Measurements from ENCODE around the gene DPP6.

DNA sequence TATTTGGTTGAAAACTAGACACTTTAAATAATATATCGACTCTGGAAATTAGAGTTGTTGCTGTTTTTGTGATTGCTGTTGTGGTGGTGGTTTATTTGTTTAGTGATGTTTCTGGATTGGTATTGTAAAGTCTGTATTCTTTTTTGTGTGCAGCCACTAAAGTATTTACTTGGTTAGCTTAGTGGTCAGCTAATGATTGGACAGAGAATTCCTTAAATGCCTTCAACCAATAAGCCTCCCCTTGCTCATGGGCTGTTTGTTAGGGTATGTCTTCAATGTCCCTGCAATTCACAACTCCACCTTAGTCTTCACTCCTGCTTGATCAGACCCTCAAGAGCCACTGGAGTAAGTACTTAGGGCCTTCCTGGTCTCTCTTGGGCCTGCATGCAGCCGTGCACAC lies 879.7 kb downstream of the DPP6 start:
- TF ChIP-seq, protein P1, sequence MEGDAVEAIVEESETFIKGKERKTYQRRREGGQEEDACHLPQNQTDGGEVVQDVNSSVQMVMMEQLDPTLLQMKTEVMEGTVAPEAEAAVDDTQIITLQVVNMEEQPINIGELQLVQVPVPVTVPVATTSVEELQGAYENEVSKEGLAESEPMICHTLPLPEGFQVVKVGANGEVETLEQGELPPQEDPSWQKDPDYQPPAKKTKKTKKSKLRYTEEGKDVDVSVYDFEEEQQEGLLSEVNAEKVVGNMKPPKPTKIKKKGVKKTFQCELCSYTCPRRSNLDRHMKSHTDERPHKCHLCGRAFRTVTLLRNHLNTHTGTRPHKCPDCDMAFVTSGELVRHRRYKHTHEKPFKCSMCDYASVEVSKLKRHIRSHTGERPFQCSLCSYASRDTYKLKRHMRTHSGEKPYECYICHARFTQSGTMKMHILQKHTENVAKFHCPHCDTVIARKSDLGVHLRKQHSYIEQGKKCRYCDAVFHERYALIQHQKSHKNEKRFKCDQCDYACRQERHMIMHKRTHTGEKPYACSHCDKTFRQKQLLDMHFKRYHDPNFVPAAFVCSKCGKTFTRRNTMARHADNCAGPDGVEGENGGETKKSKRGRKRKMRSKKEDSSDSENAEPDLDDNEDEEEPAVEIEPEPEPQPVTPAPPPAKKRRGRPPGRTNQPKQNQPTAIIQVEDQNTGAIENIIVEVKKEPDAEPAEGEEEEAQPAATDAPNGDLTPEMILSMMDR (IDR thresholded peaks at IDR 0.05): no peak
- no peak for TF ChIP-seq EZH2 (IDR thresholded peaks at IDR 0.05)
- no peak for TF ChIP-seq EZH2phosphoT487 (IDR thresholded peaks at IDR 0.05)

Measured in neural progenitor cell (in vitro differentiated cells).